ENCODE measurements around the gene PTBP1. TPM values are rescaled to one million over a fixed set of nuclear protein-coding genes. Genes with fewer than 3 reads are reported as not detected.

Gene PTBP1
- total RNA-seq, 1 experiment from 2014 or later = 712 TPM

DNA sequence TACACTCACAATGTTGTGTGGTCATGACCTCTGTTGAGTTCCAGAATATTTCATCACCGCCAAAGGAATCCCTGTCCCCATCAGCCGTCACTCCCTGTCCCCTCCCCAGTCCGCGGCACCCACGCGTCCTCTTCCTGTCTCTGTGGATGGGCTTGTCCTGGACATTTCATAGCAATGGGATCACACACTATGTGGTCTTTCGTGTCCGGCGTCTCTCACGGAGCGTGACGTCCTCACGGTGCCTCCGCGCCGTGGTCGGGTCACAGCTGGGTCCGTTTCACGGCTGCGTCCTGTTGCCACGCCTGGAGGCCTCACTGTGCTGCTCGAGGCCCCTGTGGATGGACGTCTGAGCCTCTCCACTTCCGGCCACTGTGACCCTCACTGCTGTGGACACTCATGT, 37.0 kb downstream of the PTBP1 start:
- no peak overlapping the region for H4K8ac ChIP-seq (replicated peaks; ENCODE audit: insufficient read length, low read depth, low read length)
- no peaks in the 10 kb centered on the region for H3K79me2 ChIP-seq (ENCODE audit: insufficient read depth, low read length)
- H3K27ac ChIP-seq (ENCODE audit: insufficient read length, low read depth, low read length) = no peak overlapping the region
- no peak overlapping the region; the same call in 1 of the 2 replicates for H3K14ac ChIP-seq (ENCODE audit: insufficient read depth, low read length)
- no peaks in the 10 kb centered on the region for H3K27me3 ChIP-seq (ENCODE audit: insufficient read depth, low read length)
- TF ChIP-seq, protein P1, sequence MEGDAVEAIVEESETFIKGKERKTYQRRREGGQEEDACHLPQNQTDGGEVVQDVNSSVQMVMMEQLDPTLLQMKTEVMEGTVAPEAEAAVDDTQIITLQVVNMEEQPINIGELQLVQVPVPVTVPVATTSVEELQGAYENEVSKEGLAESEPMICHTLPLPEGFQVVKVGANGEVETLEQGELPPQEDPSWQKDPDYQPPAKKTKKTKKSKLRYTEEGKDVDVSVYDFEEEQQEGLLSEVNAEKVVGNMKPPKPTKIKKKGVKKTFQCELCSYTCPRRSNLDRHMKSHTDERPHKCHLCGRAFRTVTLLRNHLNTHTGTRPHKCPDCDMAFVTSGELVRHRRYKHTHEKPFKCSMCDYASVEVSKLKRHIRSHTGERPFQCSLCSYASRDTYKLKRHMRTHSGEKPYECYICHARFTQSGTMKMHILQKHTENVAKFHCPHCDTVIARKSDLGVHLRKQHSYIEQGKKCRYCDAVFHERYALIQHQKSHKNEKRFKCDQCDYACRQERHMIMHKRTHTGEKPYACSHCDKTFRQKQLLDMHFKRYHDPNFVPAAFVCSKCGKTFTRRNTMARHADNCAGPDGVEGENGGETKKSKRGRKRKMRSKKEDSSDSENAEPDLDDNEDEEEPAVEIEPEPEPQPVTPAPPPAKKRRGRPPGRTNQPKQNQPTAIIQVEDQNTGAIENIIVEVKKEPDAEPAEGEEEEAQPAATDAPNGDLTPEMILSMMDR (conservative IDR thresholded peaks at IDR 0.05) = no peak
- Mint-ChIP-seq H3K9me3 (no peaks in the 10 kb centered on the region; a peak in 1 of 5 replicates), H3K36me3 (ENCODE audit: insufficient read depth in 1 of 3, low read depth in 3 of 3) (no peaks in the 10 kb centered on the region), H3K27ac (no peak overlapping the region; a peak in 1 of 7 replicates), H3K4me3 (no peak overlapping the region), H3K27me3 (ENCODE audit: low read depth) (peaks cover 8% of the 10 kb centered on the region), H3K4me1 (0 out of 4 replicates have a peak, but pooled peaks cover 0 to 3% of the 10 kb centered on the region in 2 experiments)
- no peak for DNase-seq
- H4K20me1 ChIP-seq (ENCODE audit: control insufficient read depth, insufficient read depth, insufficient read length) = no peaks in the 10 kb centered on the region
- H2BK120ac ChIP-seq (ENCODE audit: low read depth, low read length, poor library complexity, severe bottlenecking) = no peak overlapping the region
- H2BK12ac ChIP-seq (ENCODE audit: insufficient read length, low read depth, low read length) = no peak overlapping the region
- no peak overlapping the region for H3K18ac ChIP-seq (ENCODE audit: insufficient read length, low read depth, low read length)
- H3K23ac ChIP-seq (ENCODE audit: insufficient read length, low read depth, low read length) = no peak overlapping the region
- H3K4ac ChIP-seq (ENCODE audit: low read depth, low read length) = no peak overlapping the region
- H2BK5ac ChIP-seq (ENCODE audit: insufficient read length, low read length) = no peak overlapping the region
- WGBS (ENCODE audit: extremely low coverage, insufficient read length, low lambda C conversion rate) = no CpG with 5 or more reads among the region's 24 CpGs
- H4K91ac ChIP-seq (ENCODE audit: insufficient read length, low read depth, low read length) = no peak overlapping the region
- no peak overlapping the region for H2BK20ac ChIP-seq (ENCODE audit: low read depth, low read length, poor library complexity, severe bottlenecking)
- no peak overlapping the region for H2AK5ac ChIP-seq (ENCODE audit: insufficient read length, low read length)
- H3K4me1 ChIP-seq (ENCODE audit: insufficient read depth, low read length) = no peaks in the 10 kb centered on the region
- H3K23me2 ChIP-seq (ENCODE audit: insufficient read length, low read depth, low read length, poor library complexity, severe bottlenecking) = no peaks in the 10 kb centered on the region
- no peak overlapping the region for H4K5ac ChIP-seq (ENCODE audit: insufficient read length, low read depth, low read length)
- H3K56ac ChIP-seq (ENCODE audit: insufficient read length, low read depth, low read length) = no peak overlapping the region
- H2AFZ ChIP-seq (ENCODE audit: low read length) = no peak overlapping the region
- no peak overlapping the region for H2BK15ac ChIP-seq (ENCODE audit: low read depth, low read length)
- no peak overlapping the region for H3K9ac ChIP-seq (ENCODE audit: extremely low read depth, insufficient read length, low read length)
- H3K9me3 ChIP-seq (ENCODE audit: control insufficient read depth, low read depth, low read length) = no peaks in the 10 kb centered on the region
- no peak overlapping the region for H3T11ph ChIP-seq (ENCODE audit: low read length)
- no peak overlapping the region for H3K4me2 ChIP-seq (ENCODE audit: insufficient read depth, insufficient read length, low read length)
- H3K79me1 ChIP-seq (ENCODE audit: insufficient read depth, low read depth, low read length, poor library complexity, severe bottlenecking) = no peaks in the 10 kb centered on the region

Measured in H9 (cell line).